NOMO-1 treated with DMSO at 0.1 percent for 48 hours (cell line): ENCODE results near the gene ESYT3.
A peak's percentile ranks its signal among the peaks of the same experiment; 100 is the strongest.
"Not testable (repeated sequence)": the region's sequence is repeated elsewhere in the genome, so short reads cannot be mapped to it uniquely, and the experiment has no call there.

Experiments
- DNase-seq: peaks from one replicate; lab custom pipeline; 2025; ENCODE audit not compliant: unreplicated experiment; lab: John Stamatoyannopoulos, UW

Gene ESYT3

DNA sequence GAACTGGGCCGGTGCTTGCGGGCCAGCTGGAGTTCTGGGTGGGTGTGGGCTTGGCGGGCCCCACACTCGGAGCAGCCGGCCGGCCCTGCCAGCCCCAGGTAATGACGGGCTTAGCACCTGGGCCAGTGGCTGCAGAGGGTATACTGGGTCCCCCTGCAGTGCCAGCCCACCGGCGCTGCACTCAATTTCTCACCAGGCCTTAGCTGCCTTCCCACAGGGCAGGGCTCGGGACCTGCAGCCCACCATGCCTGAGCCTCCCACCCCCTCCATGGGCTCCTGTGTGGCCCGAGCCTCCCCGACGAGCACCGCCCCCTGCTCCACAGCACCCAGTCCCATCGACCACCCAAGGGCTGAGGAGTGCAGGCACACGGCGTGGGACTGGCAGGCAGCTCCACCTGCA, 50.3 kb downstream of the ESYT3 start:
- DNase-seq, result not testable (repeated sequence)

DNA sequence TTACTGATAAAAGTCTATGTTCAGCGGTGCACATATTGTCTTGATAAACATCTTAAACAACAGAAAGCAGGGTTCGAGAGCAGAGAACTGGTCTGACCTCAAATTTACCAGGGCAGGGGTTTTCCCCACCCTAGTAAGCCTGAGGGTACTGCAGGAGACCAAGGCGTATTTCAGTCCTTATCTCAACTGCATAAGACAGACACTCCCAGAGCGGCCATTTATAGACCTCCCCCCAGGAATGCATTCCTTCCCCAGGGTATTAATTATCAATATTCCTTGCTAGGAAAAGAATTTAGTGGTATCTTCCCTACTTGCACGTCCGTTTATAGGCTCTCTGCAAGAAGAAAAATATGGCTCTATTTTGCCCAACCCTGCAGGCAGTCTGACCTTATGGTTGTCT, 52.2 kb downstream of the ESYT3 start:
- not testable (repeated sequence) for DNase-seq

DNA sequence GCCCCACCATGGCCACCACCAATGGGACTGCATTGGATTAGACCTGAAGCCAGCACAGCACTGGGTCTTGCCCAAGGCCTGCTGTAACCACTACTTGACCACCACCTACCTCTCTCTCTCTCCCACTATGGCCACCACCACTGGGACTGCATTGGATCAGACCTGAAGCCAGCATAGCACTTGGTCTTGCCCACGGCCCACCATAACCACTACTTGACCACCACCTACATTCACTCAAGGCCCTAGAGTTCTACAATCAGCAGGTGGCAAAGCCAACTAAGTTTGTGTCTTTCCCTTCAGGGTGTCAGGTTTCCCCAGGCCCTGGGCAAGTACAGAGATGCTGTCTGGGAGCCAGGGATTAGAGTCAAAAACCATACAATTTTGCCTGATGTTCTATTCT, 57.6 kb downstream of the ESYT3 start:
- no peak for DNase-seq

DNA sequence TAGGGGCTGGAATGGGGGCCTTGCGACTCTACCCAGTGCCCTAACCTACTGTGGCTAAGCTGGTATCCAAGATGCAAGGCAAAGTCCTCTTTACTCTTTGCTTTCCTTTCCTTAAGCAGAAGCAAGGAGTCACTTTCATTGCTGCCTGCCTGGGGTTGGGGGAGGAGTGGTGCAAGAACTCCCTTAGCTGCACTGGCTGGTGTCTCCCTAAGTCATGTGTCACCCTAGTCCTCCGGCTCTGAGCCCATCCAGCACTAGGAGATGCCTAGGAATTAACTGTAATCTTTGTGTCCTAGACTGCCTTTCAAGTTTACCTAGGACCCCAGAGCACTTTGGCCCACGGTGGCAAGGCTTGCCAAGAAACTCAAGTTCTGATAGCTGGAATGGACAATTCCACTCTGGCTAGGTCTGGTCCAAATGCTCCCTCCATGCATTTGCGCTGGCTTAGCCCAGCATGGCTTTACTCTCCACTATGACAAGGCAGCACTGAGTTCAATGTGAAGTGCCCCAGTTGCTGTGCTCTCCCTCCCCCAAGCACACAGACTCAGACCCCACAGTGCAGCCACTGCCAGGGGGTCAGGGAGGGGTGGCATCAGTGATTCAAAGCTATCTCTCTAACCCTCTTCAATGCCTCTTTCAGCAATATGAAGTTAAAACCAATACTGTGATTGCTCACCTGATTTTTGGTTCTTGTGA, 58.7 kb downstream of the ESYT3 start:
- no peak for DNase-seq

DNA sequence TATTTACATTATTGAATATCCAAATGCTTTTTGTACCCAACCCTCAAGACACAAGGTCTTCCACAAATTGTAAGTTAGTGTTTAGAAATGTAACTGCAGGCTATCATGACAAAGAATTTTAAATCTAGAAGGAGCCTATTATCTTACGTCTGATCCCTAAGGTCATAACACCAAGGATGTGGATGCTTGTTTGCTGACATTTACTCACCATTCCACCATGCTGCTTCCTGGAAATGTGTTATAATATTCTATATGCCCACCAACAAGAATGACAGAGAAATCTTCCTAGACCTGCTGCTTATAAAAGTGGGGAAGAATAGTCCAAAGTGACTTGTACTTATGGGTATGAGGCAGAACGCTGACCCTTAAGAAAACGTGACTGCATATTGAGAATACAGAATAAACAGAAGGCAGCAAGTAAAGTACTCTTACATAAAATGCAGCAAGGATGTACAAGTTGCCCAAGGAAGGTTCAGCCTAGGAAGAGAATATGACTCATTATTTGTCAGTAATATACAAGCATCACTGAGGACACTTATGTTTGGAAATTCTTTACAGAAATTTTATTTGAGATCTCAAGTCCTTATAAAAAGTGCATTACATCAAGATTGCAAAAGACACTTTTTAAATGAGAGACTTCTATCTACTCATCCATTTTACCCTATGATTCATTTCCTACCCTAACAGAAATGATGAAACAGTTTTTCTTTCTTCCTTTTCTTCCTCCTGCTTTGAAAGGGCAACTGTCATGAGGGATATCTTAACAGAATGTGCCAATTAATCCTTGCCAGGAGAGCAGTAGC, 59.6 kb downstream of the ESYT3 start:
- peak; percentile 92 for DNase-seq

DNA sequence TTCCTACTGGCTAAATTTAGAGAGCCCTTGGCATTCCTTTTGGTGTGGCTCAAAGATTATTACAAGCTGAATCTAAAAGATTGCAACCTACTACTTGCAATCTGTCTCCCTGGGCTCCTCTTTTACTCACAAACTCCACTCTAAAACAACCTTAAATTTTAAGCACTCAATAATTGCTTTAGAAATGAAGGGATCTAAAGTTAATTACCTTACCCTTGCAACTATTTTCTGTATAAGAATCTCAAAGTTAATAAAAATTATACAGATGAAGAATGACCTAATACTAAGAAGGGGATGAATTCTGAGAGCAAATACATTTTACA, 60.2 kb downstream of the ESYT3 start:
- DNase-seq, result no peak

DNA sequence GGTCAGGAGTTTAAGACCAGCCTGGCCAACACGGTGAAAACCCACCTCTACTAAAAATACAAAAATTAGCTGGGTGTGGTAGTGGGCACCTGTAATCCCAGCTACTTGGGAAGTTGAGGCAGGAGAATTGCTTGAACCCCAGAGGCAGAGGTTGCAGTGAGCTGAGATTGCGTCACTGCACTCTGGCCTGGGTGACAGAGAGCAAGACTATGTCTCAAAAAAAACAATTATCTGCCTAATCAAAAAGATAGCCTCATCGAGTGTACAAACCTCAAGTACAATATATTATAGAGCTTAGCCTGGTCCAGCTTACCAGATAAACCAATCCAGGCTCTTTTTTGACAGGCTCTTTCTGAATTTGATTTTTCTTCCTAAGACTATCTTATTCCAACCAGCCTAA, 61.2 kb downstream of the ESYT3 start:
- not testable (repeated sequence) for DNase-seq

DNA sequence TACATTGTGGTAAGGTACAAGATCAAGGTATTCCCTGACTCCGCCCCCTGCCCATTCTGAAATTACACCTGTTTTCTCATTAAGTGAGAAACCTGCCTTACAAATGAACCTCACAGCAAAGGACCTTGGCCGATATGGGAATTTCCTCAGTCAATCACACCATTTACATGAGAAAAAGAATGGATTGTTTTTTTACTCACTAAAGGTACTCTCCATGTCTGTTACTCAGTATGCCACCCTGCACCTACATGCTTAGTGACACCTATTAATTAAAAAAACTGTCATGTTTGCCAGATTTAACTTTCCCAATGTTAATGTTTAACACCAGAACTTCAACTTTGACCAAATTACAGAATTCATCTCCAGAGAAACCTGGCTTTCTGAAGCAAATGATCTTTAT, 62.0 kb downstream of the ESYT3 start:
- no peak for DNase-seq

DNA sequence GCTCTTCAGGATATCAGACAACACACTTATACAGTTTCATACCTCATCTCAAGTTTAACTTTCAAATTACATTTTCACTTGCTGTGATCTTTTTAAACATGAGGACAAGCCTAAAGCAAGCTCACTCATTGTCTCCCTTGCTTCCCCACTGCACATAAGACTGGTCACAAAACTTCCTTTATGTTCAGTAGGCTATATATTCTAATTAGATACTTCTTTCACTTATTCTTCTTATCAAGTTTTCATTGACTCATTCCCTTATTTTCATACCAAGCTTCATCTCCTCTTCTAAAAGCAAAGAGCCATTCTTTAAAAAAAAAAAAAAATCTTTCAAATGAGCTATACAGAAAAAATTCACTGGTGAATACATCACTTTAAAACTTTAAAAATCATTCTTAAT, 62.6 kb downstream of the ESYT3 start:
- no peak for DNase-seq

DNA sequence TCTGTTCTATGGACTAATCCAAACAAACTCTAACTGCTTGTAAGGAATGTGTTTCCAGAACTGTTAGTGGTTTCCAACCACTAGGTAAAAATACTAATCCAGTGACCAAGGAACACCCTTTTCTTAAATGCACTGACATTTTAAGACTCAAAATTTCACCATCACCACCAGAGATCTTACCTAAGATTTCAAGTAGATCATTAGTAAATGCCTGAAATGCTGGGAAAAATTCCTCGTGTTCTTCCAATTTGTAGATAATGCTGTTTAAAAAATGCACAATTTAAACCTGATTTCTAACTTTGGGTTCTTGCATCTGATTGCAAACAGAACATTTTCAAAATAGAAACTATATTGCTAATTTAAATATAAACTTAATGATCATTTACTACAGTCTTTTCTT, 63.4 kb downstream of the ESYT3 start:
- no peak for DNase-seq

DNA sequence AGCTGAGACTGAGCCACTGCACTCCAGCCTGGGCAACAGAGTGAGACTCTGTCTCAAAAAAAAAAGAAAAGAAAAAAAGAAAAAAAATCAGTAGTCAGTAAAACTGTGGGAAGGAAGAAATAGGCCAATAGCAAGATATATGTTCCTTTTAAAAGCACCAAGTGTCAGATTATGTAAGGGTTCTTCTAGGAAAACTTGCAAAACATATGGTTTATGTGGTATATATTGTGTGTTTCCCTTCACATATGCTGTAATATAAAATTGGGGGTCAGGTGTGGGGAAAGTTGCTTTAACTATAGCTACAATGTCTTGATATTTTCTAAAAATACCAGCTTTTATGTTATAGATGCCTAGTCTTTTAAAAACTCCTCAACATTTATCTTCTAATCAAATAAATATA, 64.6 kb downstream of the ESYT3 start:
- no peak for DNase-seq

DNA sequence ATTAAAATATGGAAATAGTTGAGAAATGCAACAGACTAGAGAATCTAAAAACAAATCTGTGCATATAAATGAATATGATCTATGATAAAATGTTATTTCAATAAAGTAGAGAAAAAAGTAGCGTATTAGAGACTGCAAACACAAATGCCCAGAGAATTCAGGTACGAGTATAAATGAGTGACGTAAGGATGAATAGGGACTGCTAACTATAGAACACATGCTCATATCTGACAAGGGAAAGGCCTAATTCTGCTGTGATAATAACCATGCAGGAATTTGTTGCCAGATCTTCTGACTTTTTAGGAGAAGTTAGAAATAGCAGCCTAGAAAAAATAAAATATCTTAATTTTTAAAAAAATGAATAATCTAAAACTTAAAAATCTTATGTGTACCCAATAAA, 73.1 kb downstream of the ESYT3 start:
- DNase-seq, result no peak

DNA sequence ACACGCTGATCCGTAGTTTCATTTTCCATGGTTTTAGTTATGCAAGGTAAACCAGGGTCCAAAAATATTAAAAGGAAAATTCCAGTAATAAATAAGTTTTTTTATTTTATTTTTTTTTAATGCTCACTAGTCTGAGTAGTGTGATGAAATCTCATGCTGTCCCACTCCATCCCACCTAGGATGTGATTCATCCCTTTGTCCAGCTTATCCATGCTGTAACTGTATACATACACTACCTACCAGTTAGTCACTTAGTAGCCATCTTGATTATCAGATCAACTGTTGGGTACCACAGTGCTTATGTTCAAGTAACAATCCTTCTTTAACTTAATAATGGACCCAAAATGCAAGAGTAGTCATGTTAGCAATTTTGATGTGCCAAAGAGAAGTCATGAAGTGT, 75.2 kb downstream of the ESYT3 start:
- DNase-seq, result no peak

DNA sequence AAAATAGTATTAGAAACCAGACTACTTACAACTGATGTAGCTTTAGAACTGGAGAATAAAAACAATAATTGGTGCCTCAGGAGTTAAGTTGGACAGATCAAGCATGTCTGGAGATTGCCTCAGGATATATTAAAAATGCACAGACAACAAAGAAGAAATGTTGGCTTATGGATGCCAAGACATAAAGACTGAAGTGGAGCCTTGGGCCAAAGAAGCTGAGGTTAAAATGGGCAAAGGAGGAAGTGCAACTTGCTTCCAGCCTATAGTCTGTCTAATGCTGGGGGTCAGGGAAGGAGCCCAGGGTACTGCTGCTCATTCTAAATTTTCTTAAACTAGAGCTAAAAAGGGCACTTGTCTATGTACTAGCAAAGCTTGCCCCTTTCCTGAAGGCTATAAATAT, 77.5 kb downstream of the ESYT3 start:
- peak; percentile 77 for DNase-seq

DNA sequence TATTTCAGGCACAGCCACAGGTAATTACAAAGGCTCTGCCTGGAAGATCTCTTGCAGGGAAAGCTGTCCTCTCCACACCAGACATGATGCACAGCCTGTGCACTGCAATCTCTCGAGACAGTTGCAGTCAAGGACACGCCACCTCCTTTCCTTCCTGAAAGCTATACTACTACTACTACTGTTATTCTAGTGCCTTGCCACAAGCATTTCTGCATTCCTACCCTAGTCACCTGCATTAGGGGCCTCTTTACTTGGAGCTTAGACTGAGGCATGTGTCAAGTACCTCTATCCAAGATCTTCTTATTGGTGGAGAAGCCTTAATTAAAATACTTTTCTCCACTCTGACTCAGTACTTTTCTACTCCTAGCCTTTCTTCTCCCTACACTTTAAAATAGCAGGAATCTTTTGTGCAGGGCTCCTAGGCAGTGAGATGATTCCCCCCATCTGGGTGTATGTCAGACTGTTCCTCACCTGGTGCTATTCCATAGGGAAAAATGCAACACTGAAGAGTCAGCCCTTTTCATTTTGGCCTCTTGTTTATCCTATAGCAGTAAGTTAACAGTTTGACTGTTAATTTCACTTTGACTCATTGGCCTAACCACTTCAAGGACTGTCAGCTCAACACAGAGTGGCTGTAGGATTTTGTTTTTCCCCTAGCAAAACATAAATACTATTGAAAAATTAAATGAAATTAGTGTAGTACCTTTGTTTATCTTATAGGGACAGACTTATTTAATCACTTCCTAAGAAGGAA, 78.9 kb downstream of the ESYT3 start:
- DNase-seq, result no peak

DNA sequence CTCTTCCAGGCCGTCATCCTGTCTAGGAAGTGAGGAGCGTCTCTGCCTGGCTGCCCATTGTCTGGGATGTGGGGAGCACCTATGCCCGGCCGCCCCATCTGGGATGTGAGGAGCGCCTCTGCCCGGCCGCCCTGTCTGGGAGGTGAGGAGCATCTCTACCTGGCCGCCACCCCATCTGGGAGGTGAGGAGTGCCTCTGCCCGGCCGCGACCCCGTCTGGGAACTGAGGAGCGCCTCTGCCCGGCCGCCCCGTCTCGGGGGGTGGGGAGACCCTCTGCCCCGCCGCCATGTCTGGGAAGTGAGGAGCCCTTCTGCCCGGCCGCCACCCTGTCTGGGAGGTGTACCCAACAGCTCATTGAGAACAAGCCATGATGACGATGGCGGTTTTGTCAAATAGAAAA, 87.0 kb downstream of the ESYT3 start:
- DNase-seq, result not testable (repeated sequence)
